Mesothelial cell of epicardium (in vitro differentiated cells): Measurements from ENCODE around the gene ADORA2A. TPM values are rescaled to one million over a fixed set of nuclear protein-coding genes. Genes with fewer than 3 reads are reported as not detected.

Experiments used
- DNase-seq, 2 experiments: peaks; one replicate each; pipeline ENCODE4 v3.0.0; 2021; ENCODE audit warnings: low spot score in 2 of 2; ENCODE audit not compliant: unreplicated experiment in 2 of 2
- H3K27ac Mint-ChIP-seq: 2 replicates; pipeline ENCODE4 v1.8.0; 2021; ENCODE audit warnings: mixed read lengths
- H3K27me3 Mint-ChIP-seq: 2 replicates; pipeline ENCODE4 v1.8.0; 2021; ENCODE audit warnings: low read depth, mixed read lengths
- H3K36me3 Mint-ChIP-seq: 2 replicates; pipeline ENCODE4 v1.8.0; 2021; ENCODE audit warnings: mixed read lengths
- H3K4me1 Mint-ChIP-seq: 2 replicates; pipeline ENCODE4 v1.8.0; 2021; ENCODE audit warnings: mixed read lengths
- H3K4me3 Mint-ChIP-seq: 2 replicates; pipeline ENCODE4 v1.8.0; 2021; ENCODE audit warnings: mild to moderate bottlenecking, moderate library complexity, mixed read lengths
- H3K9me3 Mint-ChIP-seq: 2 replicates; pipeline ENCODE4 v1.8.0; 2021; ENCODE audit warnings: mixed read lengths
- CTCF ChIP-seq: fragments of 200-600 bp; sonication (generic); IDR thresholded peaks from one replicate; pipeline ENCODE4 v1.5.0; 2021; ENCODE audit warnings: antibody characterized with exemption; ENCODE audit not compliant: unreplicated experiment
- total RNA-seq: library from RNA; stranded (reverse); gene quantifications from 3 replicates; pipeline ENCODE4 v1.2.1, GENCODE V29; 2021

Gene ADORA2A
- total RNA-seq, 1 donor from 2014 or later, result 10.8 TPM

GRCh38 chr22:24400034-24400725, 27.2 kb upstream of the ADORA2A start:
- H3K36me3 Mint-ChIP-seq, result peaks cover 27% of the 10 kb centered on the region
- H3K27ac Mint-ChIP-seq, result peak overlapping the region; percentile 57
- peaks cover 62% of the 10 kb centered on the region for H3K4me1 Mint-ChIP-seq
- H3K4me3 Mint-ChIP-seq, result no peak overlapping the region
- TF ChIP-seq CTCF, result no peak
- H3K9me3 Mint-ChIP-seq, result no peaks in the 10 kb centered on the region
- DNase-seq, result no peak
- no peaks in the 10 kb centered on the region for H3K27me3 Mint-ChIP-seq

- peaks cover 24% of the 10 kb centered on the region for H3K36me3 Mint-ChIP-seq
- no peaks in the 10 kb centered on the region for H3K27me3 Mint-ChIP-seq
- no peak for TF ChIP-seq CTCF
- no peaks in the 10 kb centered on the region for H3K9me3 Mint-ChIP-seq
- no peak for DNase-seq
- no peak overlapping the region for H3K4me3 Mint-ChIP-seq
- peaks cover 65% of the 10 kb centered on the region for H3K4me1 Mint-ChIP-seq
- H3K27ac Mint-ChIP-seq, result peak overlapping the region; percentile 0
Observed at GRCh38 chr22:24400726-24401596, 26.4 kb upstream of the ADORA2A start.

GRCh38 chr22:24401931-24402367, 25.4 kb upstream of the ADORA2A start:
- no peak for DNase-seq
- Mint-ChIP-seq H3K27ac (peak overlapping the region; percentile 92), H3K9me3 (no peaks in the 10 kb centered on the region), H3K36me3 (peaks cover 20% of the 10 kb centered on the region), H3K27me3 (no peaks in the 10 kb centered on the region), H3K4me1 (peaks cover 72% of the 10 kb centered on the region), H3K4me3 (peak overlapping the region; percentile 34)
- no peak for TF ChIP-seq CTCF

GRCh38 chr22:24402460-24403192, 24.8 kb upstream of the ADORA2A start:
- H3K36me3 Mint-ChIP-seq, result peaks cover 20% of the 10 kb centered on the region
- peak overlapping the region; percentile 92 for H3K27ac Mint-ChIP-seq
- DNase-seq, result peak in 1 of 2 experiments; percentile 56
- no peak for TF ChIP-seq CTCF
- no peaks in the 10 kb centered on the region for H3K9me3 Mint-ChIP-seq
- H3K27me3 Mint-ChIP-seq, result no peaks in the 10 kb centered on the region
- H3K4me1 Mint-ChIP-seq, result peaks cover 79% of the 10 kb centered on the region
- peak overlapping the region; percentile 34 for H3K4me3 Mint-ChIP-seq

GRCh38 chr22:24403346-24403745, 24.1 kb upstream of the ADORA2A start:
- no peaks in the 10 kb centered on the region for H3K27me3 Mint-ChIP-seq
- no peak for DNase-seq
- H3K9me3 Mint-ChIP-seq, result no peaks in the 10 kb centered on the region
- H3K4me3 Mint-ChIP-seq, result no peak overlapping the region
- H3K36me3 Mint-ChIP-seq, result peaks cover 16% of the 10 kb centered on the region
- peaks cover 80% of the 10 kb centered on the region for H3K4me1 Mint-ChIP-seq
- peak overlapping the region; percentile 89 for H3K27ac Mint-ChIP-seq
- TF ChIP-seq CTCF, result no peak
